HG02973 (cell line): Measurements from ENCODE around the gene COX7A2L.
A peak's percentile ranks its signal among the peaks of the same experiment; 100 is the strongest.
"Not testable (repeated sequence)": the region's sequence is repeated elsewhere in the genome, so short reads cannot be mapped to it uniquely, and the experiment has no call there.

Experiments
- ATAC-seq: cut with Tn5 transposase; IDR thresholded peaks from one replicate; pipeline ENCODE4 v1.9.1; 2021; ENCODE audit warnings: moderate library complexity; ENCODE audit not compliant: unreplicated experiment

The COX7A2L gene

DNA sequence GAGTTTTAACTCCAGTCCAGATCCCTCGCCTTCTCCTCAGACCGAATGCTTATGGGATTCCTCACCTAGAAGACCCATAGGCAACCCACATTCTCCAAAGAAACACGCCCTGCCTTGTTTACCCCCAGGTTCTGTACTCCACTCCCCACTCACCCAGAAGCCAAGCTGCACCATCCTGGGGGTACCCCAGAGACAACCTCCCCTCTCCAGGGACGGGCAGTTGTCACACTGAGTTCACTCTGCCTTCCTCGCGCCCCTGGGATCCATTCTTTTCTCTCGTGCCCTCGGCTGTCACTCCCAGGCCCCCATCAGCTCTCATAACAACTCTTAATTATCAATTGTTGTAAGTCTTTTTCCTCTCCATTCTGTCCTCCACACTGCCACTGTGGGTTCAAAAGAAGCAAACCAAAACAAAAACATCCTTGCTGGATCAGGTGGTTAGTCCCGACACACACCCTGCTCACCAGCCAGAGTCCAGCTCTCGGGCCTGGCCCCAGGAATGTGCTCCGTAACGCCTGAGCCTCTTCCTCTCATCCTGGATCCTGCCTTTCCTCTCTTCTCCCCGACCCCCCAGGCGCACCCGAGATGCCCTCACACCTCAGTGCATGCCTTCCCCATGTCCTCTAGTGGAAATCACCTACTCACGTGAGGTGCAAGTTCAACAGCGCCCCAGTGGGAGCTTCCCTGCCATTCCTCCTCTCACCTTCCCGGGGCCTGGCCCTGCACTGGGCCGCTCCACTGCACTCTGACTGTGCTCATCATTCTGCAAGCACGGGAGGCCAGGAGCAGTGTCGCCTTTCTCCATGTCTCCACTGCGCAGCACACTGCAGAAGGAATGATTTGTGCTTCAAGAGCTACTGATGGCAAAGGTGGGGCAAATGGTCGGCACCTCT lies 20.7 kb downstream of the COX7A2L start:
- no peak for ATAC-seq

DNA sequence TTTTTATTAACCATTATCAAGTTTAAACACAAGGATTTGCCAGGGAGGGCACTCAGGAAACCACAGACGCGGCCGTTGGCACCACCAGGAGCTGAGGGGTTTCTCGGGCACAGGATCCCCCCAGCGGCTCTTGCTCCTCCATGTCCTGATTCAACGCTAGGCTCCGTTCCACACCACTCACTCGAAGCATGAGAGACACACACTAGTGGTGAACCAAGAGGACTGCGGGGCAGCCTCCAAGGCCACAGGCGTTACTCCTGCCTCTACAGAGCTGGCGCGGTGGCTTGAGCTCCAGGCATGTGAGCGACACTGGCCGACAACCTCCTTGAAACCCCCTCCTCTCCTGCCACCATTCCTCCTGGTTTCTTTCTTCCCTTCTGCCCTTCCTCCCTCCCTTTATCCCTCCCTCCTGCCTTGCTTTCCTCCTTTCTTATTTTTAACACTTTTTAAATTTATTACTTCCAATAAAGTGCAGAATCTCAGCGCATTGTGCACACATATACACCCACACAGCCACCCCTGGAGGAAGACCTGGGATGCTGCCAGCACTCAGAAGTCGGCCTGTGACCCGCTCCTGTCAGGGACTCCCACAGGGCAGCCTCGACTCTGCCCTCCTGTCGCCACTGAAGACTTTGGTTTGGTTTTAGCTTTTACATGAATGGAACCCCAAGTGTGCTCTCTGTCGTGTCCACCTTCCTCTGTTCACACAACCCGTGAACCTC lies 21.7 kb downstream of the COX7A2L start:
- ATAC-seq: no peak

DNA sequence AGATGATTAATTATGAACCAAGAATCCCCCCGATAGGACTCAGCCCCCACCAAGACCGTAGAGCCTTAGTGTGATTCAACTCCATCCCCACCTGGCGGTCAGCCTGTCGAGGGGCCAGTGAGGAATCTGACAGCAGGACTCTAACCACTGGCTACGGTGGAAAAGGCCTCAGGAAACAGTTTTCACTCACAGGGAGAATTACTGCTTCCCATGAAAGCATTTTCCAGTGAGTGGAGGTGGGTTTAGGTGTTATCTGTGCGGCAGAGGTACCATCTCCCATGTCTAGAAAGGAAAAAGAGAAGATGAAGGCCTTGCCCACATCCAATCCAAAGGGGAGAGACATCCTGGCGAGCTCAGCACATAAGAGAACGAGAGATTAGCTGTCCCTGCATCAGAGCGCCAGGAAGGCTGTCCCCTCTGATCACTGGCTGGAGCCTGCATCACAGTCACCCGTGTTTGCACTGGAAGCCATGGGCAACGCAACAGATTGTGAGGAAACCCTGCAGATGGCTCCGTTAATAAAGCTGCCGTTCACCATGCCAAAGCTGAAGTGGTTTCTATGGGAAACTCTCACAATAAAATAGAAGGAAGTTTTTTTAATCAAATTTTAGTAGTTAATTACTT lies 22.3 kb downstream of the COX7A2L start:
- ATAC-seq: no peak

DNA sequence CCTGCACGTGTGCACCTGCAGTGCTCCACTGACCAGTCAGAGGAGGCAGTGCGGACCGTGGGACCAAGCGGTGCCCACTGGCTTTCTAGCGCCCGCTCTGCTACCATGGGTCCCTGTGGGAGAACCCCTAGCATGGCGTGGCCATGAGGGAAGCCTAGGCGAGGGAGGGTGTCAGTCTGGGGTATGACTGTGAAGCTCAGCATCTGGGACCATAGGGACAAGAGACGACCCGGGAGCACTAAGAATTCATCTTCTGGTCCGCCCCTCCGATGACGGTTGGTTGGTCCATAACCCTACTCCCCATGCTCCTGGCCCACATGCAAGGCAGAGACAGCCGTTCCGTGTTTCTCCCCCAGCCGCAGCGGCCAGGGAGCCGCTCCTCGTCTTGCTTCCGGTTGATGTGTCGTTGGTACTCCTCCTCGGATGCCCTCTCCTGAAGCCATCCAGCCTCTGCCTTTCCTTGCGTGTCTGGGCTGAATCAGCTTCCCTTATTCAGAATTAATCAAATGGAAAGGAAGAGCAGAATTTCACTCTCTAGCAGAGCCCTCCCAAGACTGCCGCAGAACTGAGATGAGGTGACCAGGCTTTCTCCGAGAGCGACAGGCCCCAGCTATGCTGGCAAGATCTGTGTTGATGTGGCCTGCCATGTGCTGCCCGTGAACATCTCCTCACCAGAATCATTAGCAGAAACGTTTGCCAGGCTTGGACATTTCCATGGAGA lies 23.0 kb downstream of the COX7A2L start:
- no peak for ATAC-seq

DNA sequence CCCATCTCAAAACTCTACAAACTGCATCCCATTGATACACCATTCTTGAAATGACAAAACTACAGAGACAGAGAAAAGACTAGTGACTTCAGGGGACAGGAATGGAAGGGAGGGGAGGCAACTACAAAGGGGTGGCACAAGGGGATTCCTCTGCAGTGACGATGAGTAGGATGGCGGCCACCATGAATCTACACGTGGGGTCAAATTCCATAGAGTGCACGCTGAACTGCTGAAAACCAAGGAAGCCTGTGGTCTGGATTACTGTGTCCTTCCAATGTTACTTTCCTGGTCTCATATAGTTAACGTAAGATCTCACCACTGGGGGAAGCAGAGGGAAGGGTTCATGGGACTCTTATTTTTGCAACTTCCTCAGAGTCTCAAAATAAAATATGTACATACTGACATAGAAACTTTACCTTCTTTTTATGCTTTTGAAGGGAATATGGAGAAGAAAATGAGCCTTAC lies 23.6 kb downstream of the COX7A2L start:
- ATAC-seq: no peak

DNA sequence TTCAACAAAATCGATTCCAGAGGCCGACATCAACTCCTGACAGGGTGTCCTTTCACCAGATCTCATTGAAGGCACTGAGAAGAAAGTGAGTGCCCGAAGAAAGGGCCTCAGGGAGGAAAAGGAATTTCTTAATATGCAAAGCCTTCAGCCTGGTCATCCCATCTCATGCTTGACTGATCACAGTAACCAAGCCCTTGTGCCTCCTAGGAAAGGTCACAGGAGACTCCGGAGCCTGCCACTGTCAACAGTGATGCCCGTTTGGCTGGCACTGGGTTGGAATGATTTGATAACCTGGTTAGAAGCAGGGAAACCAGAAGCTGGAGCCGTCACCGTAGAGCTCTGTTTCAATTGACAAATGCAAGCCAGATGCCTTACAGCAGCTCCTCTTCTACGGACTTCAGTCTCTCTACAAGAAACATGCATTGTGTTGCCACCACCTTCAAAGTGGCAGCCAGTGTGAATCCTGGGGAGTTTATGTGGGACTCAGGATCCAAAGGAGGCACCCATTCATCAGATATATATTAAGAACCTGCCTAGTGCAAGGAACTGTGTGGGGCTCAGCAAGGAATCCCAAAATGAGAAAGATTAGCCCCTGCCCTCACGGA lies 24.6 kb downstream of the COX7A2L start:
- ATAC-seq: no peak

DNA sequence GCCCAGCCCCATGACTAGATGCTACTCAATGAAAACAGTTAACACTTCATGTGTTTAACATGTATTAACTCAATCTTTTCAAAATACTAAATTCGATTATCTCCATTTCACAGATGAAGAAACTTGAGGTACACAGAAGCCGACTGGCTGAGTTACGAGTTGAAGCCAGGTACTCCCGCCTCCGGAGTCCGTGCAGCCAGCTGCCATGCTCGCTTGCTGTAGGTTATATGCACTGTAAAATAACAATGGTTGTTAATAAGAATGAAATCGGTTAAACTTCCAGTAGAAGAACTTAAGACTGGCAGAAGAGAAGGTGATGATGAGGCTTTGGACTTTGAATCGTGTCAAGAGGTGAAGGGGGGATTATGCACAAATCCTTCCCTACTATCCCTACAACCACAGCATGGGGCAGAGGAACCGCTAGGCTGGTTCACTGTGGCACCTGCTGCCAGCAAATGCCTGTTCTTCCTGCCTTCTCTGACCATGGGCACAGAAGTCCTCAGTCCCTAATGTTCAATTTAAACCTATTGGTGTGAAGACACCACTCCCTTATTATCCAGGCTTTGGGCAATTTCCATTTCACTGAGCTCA lies 25.4 kb downstream of the COX7A2L start:
- ATAC-seq: no peak

DNA sequence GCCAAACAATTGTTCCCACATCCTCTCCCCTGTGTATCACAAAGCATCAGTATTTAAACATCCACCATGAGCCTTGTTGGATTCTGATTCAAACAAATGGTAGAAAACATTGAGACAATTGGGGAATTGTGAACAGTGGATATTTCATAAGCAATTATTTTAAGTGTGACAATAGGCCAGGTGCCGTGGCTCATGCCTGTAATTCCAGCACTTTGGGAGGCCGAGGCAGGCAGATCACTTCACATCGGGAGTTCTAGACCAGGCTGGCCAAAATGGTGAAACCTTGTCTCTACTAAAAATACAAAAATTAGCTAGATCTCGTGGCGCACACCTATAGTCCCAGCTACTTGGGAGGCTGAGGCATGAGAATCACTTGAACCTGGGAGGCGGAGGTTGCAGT lies 26.2 kb downstream of the COX7A2L start:
- not testable (repeated sequence) for ATAC-seq

DNA sequence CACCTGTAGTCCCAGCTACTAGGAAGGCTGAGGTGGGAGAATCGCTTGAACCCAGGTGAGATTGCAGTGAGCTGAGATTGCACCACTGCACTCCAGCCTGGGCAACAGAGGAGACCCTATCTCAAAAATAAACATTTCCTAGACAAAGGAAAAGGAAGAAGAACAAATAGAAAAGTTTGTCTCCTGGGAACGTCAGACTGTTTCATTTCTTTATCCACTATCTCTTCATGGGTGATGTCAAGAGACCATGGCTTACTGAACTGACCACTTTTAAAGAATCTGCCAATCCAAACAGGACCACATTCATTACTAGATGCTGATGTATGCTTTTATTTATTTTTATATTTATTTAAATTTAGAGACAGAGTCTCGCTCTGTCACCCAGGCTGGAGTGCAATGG lies 26.8 kb downstream of the COX7A2L start:
- ATAC-seq: no peak

DNA sequence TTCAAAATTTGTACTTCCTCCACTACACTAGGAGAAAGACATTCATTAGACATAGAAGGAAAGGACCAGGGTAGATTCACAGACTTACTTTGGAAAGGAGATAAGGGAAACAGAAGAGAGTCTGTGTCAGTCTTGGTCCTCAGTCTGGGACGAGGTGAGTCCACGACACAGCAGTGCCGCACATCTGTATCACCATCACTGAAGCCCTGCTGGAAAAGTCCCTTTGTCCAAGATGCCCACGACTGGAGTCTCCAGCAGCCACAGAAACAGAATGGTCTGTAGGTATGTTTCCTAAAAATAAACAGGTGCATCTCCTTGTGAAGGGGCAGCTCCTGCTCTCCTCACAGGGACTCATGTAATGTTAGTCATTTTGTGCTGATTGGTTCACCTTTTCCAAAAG lies 27.4 kb downstream of the COX7A2L start:
- ATAC-seq: no peak

DNA sequence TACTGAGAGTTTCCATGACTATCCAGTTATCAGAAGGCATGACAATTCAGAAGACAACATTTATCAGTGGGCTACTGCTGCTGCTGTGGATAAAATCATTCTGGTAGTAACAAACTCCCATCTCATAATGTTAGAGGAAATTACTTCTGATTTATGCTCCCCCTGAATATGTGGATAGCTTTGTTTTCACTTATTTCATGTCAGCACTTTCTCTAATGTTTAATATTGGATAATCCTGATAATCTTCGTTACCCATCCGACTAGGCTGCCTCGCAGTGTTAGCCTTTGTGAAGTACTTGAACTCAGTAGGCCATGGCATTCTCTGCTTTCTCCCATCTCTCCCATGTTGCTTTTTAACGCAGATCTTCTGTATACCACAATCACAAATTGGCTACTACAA lies 28.4 kb downstream of the COX7A2L start:
- ATAC-seq: no peak

DNA sequence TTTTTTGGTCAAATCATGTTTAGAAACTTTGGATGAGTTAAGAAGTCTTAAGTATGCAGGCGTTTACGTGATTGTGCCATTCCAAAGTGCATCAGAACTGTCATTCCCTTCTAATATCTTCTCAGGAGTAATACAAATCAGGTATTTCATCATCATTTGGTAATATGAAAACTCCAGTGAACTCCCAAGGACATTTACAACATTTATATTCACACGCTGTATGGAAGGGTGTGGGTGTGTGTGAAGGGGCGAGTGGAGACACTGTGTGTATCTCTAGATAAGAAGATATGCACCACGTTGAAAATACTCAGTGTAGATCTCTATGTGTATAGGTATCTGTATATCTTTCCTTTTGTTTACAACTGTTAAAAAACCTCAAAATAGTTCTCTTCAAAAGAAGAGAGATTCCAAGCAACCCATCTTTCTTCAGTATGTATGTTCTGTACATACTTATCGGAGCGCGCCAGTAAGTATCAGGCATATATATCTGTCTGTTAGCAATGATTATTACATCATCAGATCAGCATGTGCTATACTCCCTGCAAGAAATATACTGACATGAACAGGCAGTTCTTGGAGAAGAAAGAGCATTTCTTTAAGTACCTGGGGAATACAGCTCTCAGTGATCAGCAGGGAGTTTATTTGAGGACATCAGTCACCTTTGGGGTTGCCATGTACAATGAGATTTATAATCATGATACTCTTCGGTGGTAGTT lies 29.3 kb downstream of the COX7A2L start:
- ATAC-seq: no peak

DNA sequence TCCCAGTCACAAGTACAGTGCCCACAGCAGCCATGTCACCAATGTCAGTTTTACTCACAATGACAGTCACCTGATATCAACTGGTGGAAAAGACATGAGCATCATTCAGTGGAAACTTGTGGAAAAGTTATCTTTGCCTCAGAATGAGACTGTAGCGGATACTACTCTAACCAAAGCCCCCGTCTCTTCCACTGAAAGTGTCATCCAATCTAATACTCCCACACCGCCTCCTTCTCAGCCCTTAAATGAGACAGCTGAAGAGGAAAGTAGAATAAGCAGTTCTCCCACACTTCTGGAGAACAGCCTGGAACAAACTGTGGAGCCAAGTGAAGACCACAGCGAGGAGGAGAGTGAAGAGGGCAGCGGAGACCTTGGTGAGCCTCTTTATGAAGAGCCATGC lies 31.3 kb downstream of the COX7A2L start:
- ATAC-seq: no peak

DNA sequence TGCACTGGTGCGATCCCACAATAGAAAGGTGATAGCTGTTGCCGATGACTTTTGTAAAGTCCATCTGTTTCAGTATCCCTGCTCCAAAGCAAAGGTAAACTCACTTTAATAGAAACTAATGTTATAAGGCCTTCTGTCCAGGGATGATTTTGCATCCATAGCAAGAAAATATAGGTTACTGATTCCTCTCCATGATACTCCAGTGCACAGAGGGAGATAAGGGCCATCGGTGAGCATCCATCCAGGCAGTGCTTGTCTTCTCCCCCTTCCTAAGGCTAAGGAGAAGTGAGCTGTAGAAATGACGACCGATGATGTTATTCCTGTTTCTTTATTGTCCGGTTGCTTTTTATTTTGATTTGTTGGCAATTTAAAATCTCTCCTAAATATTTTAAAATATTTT lies 32.1 kb downstream of the COX7A2L start:
- no peak for ATAC-seq

DNA sequence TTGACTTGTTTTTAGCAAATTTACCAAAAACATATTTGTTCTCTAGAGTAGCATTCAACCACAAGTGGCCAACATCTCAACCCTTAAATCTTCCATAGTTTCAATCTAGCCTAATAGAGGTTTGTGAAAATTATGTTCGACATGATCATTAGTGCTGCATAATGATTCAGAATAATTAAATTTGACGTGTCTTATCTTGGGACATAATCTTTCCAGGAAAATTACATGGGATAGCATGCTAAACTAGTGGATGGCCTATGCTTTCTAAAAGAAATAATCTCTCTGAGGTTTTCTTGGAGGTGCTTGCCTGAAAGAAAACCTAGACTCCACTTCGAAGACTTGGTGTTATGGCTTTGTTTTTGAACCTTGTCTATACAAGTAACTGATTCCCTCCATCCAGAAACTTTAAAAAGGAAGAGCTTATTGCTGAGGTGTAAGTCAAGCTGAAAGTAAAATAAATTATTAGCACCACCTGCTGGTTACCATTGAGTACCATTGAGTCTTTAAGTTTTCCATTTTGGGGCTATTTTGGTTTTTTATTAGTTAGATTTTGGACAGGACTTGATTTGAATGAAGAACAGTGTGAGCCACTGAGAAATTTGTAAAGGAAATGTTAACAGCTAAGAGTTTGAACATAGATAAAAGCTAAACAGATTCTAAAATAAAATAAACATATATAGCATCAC lies 32.7 kb downstream of the COX7A2L start:
- ATAC-seq: no peak

DNA sequence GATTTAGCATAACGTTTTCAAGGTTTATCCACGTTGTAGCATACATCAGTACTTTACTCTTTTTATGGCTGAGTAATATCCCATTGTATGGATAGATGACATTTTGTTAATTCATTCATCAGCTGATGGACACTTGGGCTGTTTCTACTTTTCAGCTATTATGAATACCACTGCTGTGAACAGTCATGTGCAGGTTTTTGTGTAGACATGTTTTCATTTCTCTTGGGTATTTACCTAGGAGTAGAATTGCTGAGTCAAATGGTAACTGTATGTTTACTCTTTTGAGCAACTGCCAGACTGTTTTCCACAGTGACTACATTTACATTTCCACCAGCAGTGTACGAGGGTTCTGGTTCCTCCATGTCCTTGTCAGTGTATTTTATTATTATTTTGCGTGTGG lies 33.9 kb downstream of the COX7A2L start:
- ATAC-seq: peak; percentile 67

DNA sequence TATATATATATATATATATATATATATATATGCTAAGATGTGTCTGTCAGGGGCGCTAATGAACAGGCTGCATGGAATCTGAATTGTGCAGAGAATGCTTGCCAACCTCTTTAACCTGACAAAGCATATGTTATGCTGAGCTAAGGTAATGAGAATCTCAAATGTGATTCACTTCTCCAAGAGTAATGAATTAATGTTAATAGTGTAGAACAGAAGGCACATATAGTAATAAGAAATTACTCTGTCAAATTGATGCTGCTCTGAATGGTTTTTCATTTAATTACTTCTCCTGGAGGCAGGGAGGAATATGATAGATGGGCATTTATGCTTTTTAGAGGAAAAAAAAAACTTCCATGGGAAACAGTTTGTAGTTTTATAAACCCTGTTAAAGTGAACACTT lies 35.4 kb downstream of the COX7A2L start:
- ATAC-seq: no peak

DNA sequence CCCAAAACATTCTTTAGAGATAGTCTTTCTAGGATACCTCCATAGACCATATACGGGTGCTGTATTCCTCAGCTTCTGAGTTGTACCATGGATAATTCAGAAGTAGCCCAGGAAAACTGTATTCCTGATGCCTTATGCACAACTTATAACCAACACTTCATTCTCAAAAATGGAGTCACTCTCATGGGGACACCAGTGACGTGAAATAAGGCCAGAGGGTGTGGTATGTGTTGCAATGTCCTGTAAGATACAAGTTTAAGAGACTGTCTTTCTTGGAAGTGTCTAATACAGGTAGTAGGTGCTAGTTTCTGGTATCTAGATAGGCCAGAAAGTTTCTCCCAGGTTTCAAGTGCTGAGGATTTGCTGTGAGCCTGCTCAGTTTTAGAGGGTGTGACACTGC lies 36.1 kb downstream of the COX7A2L start:
- no peak for ATAC-seq

DNA sequence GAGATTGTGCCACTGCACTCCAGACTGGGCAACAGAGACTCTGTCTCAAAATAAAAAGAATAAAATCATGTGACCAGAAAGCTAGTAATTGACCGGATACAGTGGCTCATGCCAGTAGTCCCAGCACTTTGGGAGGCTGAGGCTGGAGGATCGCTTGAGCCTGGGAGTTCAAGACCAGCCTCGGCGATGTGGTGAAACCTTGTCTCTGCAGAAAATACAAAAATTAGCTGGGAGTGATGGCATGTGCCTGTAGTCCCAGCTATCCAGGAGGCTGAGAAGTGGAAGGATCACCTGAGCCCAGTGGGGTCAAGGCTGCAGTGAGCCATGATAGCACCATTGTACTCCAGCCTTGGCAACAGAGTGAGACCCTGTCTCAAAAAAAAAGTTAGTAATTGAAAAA lies 36.8 kb downstream of the COX7A2L start:
- ATAC-seq: no peak
